ENCODE data around the gene CHST3.

Gene CHST3

DNA sequence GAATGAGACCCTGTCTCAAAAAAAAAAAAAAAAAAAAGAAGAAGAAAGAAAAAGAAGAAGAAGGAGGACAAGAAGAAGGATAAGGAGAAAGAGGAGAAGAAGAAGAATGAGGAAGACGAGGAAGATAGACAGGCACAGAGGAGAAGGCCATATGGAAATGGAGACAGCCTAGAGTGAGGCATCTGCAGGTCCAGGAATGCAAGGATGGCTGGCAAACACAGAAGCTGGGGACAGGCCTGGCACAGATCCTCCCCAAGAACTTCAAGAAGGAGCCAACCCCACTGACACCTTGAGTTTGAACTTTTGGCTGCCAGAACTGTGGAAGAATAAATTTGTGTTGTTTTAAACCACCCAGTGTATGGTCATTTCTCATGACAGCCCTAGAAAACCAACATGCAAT lies 85.3 kb downstream of the CHST3 start:
- H3K9ac ChIP-seq (ENCODE audit: low read length): no peak overlapping the region
- H3K4me1 ChIP-seq (ENCODE audit: insufficient read depth, low read length): peaks cover 2% of the 10 kb centered on the region
- no peaks in the 10 kb centered on the region for H3K36me3 ChIP-seq (ENCODE audit: insufficient read depth, low read length)
- no peak overlapping the region for H3K27ac ChIP-seq (ENCODE audit: low read depth, low read length)
- no peaks in the 10 kb centered on the region for H3K27me3 ChIP-seq (ENCODE audit: control insufficient read depth in 1 of 2, insufficient read depth in 2 of 2, low read length in 2 of 2)
- no peaks in the 10 kb centered on the region for H3K9me3 ChIP-seq (ENCODE audit: low read length)
- no peak overlapping the region for H3K4me3 ChIP-seq (ENCODE audit: low read depth in 1 of 2, low read length in 2 of 2)

DNA sequence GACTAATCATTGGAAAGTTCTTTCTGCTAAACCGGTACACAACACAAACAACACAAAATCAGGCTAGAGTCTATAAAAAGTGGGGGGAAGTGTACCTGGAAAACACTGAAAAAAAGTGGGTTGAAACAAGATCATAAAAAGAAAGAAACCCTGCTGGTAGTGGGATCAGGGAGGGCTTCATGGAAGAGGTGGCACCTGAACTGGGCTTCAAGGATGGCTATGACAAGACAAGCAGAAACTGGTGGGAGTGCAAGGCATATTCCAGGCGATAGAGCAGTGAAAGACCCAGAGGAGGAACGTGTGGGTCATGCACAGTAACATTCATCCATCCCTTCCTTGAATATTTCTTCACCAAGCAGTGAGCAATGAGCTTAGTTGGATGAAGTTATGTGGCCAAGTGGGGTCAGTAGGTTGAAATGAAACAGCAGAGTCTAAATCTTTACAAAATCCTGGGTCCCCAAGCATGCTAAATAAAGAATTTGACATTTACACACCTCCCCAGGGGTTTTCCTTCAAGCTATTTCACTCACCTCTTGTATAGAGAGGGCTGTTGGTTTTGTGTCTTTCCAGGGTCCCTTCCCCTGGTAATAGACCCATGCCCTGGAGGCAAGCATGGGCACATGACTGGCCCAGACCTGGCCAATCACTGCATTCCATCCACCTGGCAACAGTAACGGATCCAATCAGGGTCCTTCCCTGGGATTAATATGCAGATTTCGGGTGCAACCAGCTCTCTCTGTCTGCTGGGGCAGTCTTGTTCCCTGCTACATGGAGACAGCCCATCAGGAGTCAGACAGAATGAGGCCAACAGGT lies 86.0 kb downstream of the CHST3 start:
- H3K9ac ChIP-seq (ENCODE audit: low read length): no peak overlapping the region
- H3K27ac ChIP-seq (ENCODE audit: low read depth, low read length): no peak overlapping the region
- H3K4me3 ChIP-seq (ENCODE audit: low read depth in 1 of 2, low read length in 2 of 2): no peak overlapping the region
- no peaks in the 10 kb centered on the region for H3K9me3 ChIP-seq (ENCODE audit: low read length)
- no peaks in the 10 kb centered on the region for H3K36me3 ChIP-seq (ENCODE audit: insufficient read depth, low read length)
- no peaks in the 10 kb centered on the region for H3K4me1 ChIP-seq (ENCODE audit: insufficient read depth, low read length)
- no peaks in the 10 kb centered on the region for H3K27me3 ChIP-seq (ENCODE audit: control insufficient read depth in 1 of 2, insufficient read depth in 2 of 2, low read length in 2 of 2)

DNA sequence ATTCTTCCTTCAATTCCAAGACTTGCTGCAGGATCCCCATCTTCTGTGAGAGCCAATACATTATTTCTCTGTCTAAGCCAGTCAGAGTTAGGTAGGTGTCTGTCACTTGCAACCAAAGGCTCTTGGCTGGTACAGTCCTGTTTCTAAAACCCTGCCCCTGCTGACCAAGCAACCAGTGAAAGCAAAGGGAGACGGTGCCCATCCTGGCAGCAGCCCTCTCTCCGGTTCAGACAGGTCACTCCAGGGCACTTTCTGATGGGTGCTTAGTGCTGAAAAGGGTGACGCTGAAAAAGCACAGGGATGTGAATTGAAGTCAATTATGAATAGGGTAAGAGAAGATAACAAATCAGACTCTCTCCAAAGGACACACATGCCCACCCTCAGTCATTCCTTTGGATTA lies 86.7 kb downstream of the CHST3 start:
- H3K9ac ChIP-seq (ENCODE audit: low read length): no peak overlapping the region
- H3K36me3 ChIP-seq (ENCODE audit: insufficient read depth, low read length): no peaks in the 10 kb centered on the region
- H3K9me3 ChIP-seq (ENCODE audit: low read length): no peaks in the 10 kb centered on the region
- no peaks in the 10 kb centered on the region for H3K27me3 ChIP-seq (ENCODE audit: control insufficient read depth in 1 of 2, insufficient read depth in 2 of 2, low read length in 2 of 2)
- no peaks in the 10 kb centered on the region for H3K4me1 ChIP-seq (ENCODE audit: insufficient read depth, low read length)
- no peak overlapping the region for H3K27ac ChIP-seq (ENCODE audit: low read depth, low read length)
- no peak overlapping the region for H3K4me3 ChIP-seq (ENCODE audit: low read depth in 1 of 2, low read length in 2 of 2)

- no peaks in the 10 kb centered on the region for H3K36me3 ChIP-seq (ENCODE audit: insufficient read depth, low read length)
- no peak overlapping the region for H3K27ac ChIP-seq (ENCODE audit: low read depth, low read length)
- no peak overlapping the region for H3K4me3 ChIP-seq (ENCODE audit: low read depth in 1 of 2, low read length in 2 of 2)
- H3K9me3 ChIP-seq (ENCODE audit: low read length): no peaks in the 10 kb centered on the region
- H3K4me1 ChIP-seq (ENCODE audit: insufficient read depth, low read length): no peaks in the 10 kb centered on the region
- no peak overlapping the region for H3K9ac ChIP-seq (ENCODE audit: low read length)
- H3K27me3 ChIP-seq (ENCODE audit: control insufficient read depth in 1 of 2, insufficient read depth in 2 of 2, low read length in 2 of 2): no peaks in the 10 kb centered on the region
Measured at GRCh38 chr10:72053690-72054089, 89.5 kb downstream of the CHST3 start.

DNA sequence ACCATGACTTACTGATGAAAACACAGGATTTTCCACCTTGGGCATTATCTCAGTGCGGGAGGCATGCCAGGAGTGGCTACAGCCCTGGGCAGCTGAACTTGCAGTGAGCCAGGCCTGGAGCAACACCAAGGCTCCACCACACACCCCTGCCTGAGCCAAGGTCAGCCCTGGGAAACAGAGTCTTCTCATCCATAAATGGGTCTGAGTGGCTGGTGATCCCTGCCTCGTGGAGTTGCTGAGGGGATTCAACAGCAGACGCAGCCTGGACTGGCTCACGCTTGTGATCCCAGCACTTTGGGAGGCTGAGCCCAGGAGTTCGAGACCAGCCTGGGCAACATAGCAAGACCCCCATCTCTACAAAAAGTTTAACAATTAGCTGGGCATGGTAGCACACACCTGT lies 91.9 kb downstream of the CHST3 start:
- Histone ChIP-seq H3K27ac (ENCODE audit: low read depth, low read length) (no peak overlapping the region), H3K9me3 (ENCODE audit: low read length) (no peaks in the 10 kb centered on the region), H3K36me3 (ENCODE audit: insufficient read depth, low read length) (no peaks in the 10 kb centered on the region), H3K27me3 (ENCODE audit: control insufficient read depth in 1 of 2, insufficient read depth in 2 of 2, low read length in 2 of 2) (no peaks in the 10 kb centered on the region), H3K4me3 (ENCODE audit: low read depth in 1 of 2, low read length in 2 of 2) (no peak overlapping the region), H3K4me1 (ENCODE audit: insufficient read depth, low read length) (no peaks in the 10 kb centered on the region), H3K9ac (ENCODE audit: low read length) (no peak overlapping the region)

- Histone ChIP-seq H3K27ac (ENCODE audit: low read depth, low read length) (no peak overlapping the region), H3K27me3 (ENCODE audit: control insufficient read depth in 1 of 2, insufficient read depth in 2 of 2, low read length in 2 of 2) (no peaks in the 10 kb centered on the region), H3K4me1 (ENCODE audit: insufficient read depth, low read length) (no peaks in the 10 kb centered on the region), H3K4me3 (ENCODE audit: low read depth in 1 of 2, low read length in 2 of 2) (no peak overlapping the region), H3K9ac (ENCODE audit: low read length) (no peak overlapping the region), H3K9me3 (ENCODE audit: low read length) (no peaks in the 10 kb centered on the region), H3K36me3 (ENCODE audit: insufficient read depth, low read length) (no peaks in the 10 kb centered on the region)
Measured at GRCh38 chr10:72056932-72057751, 92.9 kb downstream of the CHST3 start.

DNA sequence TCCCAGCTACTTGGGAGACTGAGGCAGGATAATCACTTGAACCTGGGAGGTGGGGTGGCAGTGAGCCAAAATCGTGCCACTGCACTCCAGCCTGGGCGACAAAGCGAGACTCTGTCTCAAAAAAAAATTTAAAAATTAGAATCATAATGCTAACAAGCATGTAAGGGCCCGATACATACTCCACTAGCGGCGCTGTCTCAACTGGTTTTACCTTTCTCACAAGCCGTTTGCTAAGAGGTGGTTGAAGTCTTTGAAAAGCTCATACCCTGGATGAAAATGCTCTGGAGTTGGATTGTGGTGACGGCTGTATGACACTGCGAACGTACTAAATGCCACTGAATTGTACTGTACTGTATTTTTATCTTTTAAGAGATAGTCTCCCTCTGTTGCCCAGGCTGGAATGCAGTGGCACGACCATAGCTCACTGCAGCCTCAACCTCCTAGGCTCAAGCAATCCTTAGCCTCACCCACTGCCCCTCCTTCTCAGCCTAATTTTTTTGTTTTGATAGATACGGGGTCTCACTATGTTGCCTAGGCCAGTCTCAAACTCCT lies 94.2 kb downstream of the CHST3 start:
- Histone ChIP-seq H3K36me3 (ENCODE audit: insufficient read depth, low read length) (no peaks in the 10 kb centered on the region), H3K9me3 (ENCODE audit: low read length) (no peaks in the 10 kb centered on the region), H3K9ac (ENCODE audit: low read length) (no peak overlapping the region), H3K4me3 (ENCODE audit: low read depth in 1 of 2, low read length in 2 of 2) (no peak overlapping the region), H3K4me1 (ENCODE audit: insufficient read depth, low read length) (no peaks in the 10 kb centered on the region), H3K27me3 (ENCODE audit: control insufficient read depth in 1 of 2, insufficient read depth in 2 of 2, low read length in 2 of 2) (no peaks in the 10 kb centered on the region), H3K27ac (ENCODE audit: low read depth, low read length) (no peak overlapping the region)

DNA sequence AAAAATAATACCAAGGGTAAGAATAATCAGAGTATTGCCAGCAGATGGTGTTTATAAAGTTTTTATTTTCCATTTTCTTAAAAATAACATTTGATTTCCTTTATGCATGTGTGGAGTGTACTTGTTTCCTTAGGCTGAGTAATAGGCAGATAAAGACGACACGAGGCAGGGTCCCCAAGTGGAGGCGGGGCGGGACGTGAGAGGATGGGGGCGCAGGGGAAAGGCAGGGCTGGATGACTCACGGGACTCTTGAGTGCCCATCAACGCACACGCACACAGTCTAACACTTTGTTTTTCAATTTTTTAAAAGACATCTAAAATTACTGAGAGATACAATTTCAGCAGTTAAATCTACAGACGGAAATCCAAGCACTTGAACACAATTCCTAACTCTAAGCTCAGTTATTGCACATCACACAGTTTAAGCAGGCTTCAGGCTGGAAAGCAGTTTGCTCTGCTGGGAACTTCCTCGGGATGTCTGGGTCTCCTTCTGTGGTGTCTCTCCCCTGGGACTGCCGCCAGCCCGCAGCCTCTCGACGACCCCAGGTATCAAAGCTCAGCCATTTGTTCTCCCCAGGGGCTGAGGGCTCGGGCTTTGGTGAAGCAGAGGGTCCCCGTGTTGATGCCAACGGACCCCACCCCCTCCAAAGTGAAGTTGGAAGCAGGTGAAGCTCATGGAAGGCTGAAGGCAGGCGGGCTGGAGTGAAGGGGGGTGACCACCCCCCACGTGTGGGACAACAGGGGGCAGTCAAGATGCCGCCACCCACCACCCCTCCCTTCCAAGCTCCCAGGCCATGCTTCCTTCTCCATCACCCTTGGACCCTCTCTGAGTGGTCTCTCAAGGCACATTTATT lies 95.0 kb downstream of the CHST3 start:
- Histone ChIP-seq H3K9ac (ENCODE audit: low read length) (no peak overlapping the region), H3K9me3 (ENCODE audit: low read length) (no peaks in the 10 kb centered on the region), H3K27ac (ENCODE audit: low read depth, low read length) (no peak overlapping the region), H3K4me1 (ENCODE audit: insufficient read depth, low read length) (no peaks in the 10 kb centered on the region), H3K36me3 (ENCODE audit: insufficient read depth, low read length) (no peaks in the 10 kb centered on the region), H3K4me3 (ENCODE audit: low read depth in 1 of 2, low read length in 2 of 2) (no peak overlapping the region), H3K27me3 (ENCODE audit: control insufficient read depth in 1 of 2, insufficient read depth in 2 of 2, low read length in 2 of 2) (no peaks in the 10 kb centered on the region)

- Histone ChIP-seq H3K4me3 (ENCODE audit: low read depth in 1 of 2, low read length in 2 of 2) (no peak overlapping the region), H3K36me3 (ENCODE audit: insufficient read depth, low read length) (no peaks in the 10 kb centered on the region), H3K27me3 (ENCODE audit: control insufficient read depth in 1 of 2, insufficient read depth in 2 of 2, low read length in 2 of 2) (no peaks in the 10 kb centered on the region), H3K27ac (ENCODE audit: low read depth, low read length) (no peak overlapping the region), H3K9me3 (ENCODE audit: low read length) (no peaks in the 10 kb centered on the region), H3K9ac (ENCODE audit: low read length) (no peak overlapping the region), H3K4me1 (ENCODE audit: insufficient read depth, low read length) (no peaks in the 10 kb centered on the region)
Measured at GRCh38 chr10:72059843-72060822, 95.9 kb downstream of the CHST3 start.

DNA sequence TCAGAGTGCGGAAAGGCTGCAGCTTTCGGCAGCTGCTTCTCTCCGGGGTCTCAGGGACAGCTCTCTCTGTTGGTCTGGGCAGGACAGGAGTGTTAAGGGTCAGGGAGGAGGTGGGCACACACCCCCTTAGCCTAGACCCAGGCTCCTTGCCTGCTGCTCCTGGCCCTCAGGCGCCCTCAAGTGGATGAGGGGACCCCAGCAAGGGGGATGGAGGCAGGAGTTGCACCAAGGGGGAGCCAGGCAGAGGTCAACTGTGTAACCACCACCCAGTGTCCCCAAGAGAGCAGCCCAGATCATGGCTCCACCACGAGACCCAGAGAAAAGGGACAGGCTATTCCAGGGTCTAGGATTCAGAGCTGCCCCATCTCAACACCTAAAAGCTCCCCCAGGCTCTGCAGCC lies 97.3 kb downstream of the CHST3 start:
- no peak overlapping the region for H3K4me3 ChIP-seq (ENCODE audit: low read depth in 1 of 2, low read length in 2 of 2)
- no peaks in the 10 kb centered on the region for H3K9me3 ChIP-seq (ENCODE audit: low read length)
- H3K27me3 ChIP-seq (ENCODE audit: control insufficient read depth in 1 of 2, insufficient read depth in 2 of 2, low read length in 2 of 2): no peaks in the 10 kb centered on the region
- H3K27ac ChIP-seq (ENCODE audit: low read depth, low read length): no peak overlapping the region
- H3K4me1 ChIP-seq (ENCODE audit: insufficient read depth, low read length): no peaks in the 10 kb centered on the region
- H3K9ac ChIP-seq (ENCODE audit: low read length): no peak overlapping the region
- no peaks in the 10 kb centered on the region for H3K36me3 ChIP-seq (ENCODE audit: insufficient read depth, low read length)

Data from muscle layer of colon (tissue), 2 donors.